ENCODE results near the gene AOAH.
"Not testable (repeated sequence)": the region's sequence is repeated elsewhere in the genome, so short reads cannot be mapped to it uniquely, and the experiment has no call there.

The AOAH gene

DNA sequence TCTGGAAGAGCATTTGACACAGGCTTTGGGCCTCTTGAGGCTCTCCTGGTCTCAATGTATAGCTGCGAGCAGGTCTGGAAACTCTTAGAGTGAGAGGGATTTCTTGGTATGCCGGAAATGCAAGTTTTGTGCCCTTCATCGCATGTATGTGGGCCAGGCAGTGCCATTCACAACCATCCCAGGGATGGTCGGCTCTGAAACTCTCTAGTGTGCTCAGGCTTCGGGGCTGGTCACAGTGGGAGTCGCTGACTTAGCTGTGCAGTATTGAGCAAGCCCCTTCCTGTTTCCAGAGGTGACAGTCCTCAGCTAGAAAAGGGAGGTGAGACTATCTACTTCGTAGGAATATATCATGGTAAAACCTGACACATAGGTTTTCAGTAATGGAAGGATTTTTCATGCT, 2.0 kb upstream of the AOAH start:
- Histone ChIP-seq H3K36me3 (no peaks in the 10 kb centered on the region), H3K4me1 (peaks cover 25% of the 10 kb centered on the region), H4K20me1 (no peaks in the 10 kb centered on the region), H3K9me3 (peaks cover 7% of the 10 kb centered on the region; the same call in 1 of the 2 replicates), H3K9ac (no peak overlapping the region), H3K27ac (no peak overlapping the region), H3K4me2 (no peak overlapping the region), H3K4me3 (no peak overlapping the region), H3K27me3 (no peaks in the 10 kb centered on the region)
- TF ChIP-seq Cebpa-rat (IDR thresholded peaks at IDR 0.05), result no peak

GRCh38 chr7:36724996-36725395, 702 bp upstream of the AOAH start:
- H3K27me3 ChIP-seq, result no peaks in the 10 kb centered on the region
- TF ChIP-seq Cebpa-rat (IDR thresholded peaks at IDR 0.05), result no peak
- H4K20me1 ChIP-seq, result no peaks in the 10 kb centered on the region
- peaks cover 25% of the 10 kb centered on the region for H3K4me1 ChIP-seq
- no peak overlapping the region for H3K27ac ChIP-seq
- H3K9ac ChIP-seq, result no peak overlapping the region
- H3K4me2 ChIP-seq, result no peak overlapping the region
- H3K4me3 ChIP-seq, result no peak overlapping the region
- peaks cover 7% of the 10 kb centered on the region; the same call in 1 of the 2 replicates for H3K9me3 ChIP-seq
- H3K36me3 ChIP-seq, result no peaks in the 10 kb centered on the region

- Histone ChIP-seq H3K27ac (no peak overlapping the region), H3K9me3 (no peaks in the 10 kb centered on the region), H3K4me3 (no peak overlapping the region), H3K4me2 (no peak overlapping the region), H3K36me3 (no peaks in the 10 kb centered on the region), H3K9ac (no peak overlapping the region), H3K4me1 (peaks cover 25% of the 10 kb centered on the region), H4K20me1 (no peaks in the 10 kb centered on the region), H3K27me3 (no peaks in the 10 kb centered on the region)
- no peak for TF ChIP-seq Cebpa-rat (IDR thresholded peaks at IDR 0.05)
These were observed 1.0 kb downstream of the AOAH start for GRCh38 chr7:36723291-36723690.

GRCh38 chr7:36719083-36719632, 5.1 kb downstream of the AOAH start:
- TF ChIP-seq Cebpa-rat (IDR thresholded peaks at IDR 0.05), result no peak
- Histone ChIP-seq H3K9me3 (no peaks in the 10 kb centered on the region), H3K4me3 (no peak overlapping the region), H3K4me2 (no peak overlapping the region), H3K36me3 (no peaks in the 10 kb centered on the region), H4K20me1 (no peaks in the 10 kb centered on the region), H3K9ac (no peak overlapping the region), H3K27ac (no peak overlapping the region), H3K4me1 (peaks cover 4% of the 10 kb centered on the region; the same call in 1 of the 2 replicates), H3K27me3 (no peaks in the 10 kb centered on the region)

- H3K4me2 ChIP-seq, result no peak overlapping the region
- no peak for TF ChIP-seq Cebpa-rat (IDR thresholded peaks at IDR 0.05)
- H4K20me1 ChIP-seq, result no peaks in the 10 kb centered on the region
- H3K36me3 ChIP-seq, result no peaks in the 10 kb centered on the region
- H3K9ac ChIP-seq, result no peak overlapping the region
- no peaks in the 10 kb centered on the region for H3K4me1 ChIP-seq
- H3K9me3 ChIP-seq, result no peaks in the 10 kb centered on the region
- no peaks in the 10 kb centered on the region for H3K27me3 ChIP-seq
- H3K27ac ChIP-seq, result no peak overlapping the region
- H3K4me3 ChIP-seq, result no peak overlapping the region
These were observed 6.7 kb downstream of the AOAH start for GRCh38 chr7:36717586-36717985.

GRCh38 chr7:36716802-36717201, 7.5 kb downstream of the AOAH start:
- not testable (repeated sequence) for H3K4me3 ChIP-seq, H3K9me3 ChIP-seq, H3K27ac ChIP-seq, H3K4me1 ChIP-seq, H3K27me3 ChIP-seq, H3K4me2 ChIP-seq, H4K20me1 ChIP-seq, H3K9ac ChIP-seq, H3K36me3 ChIP-seq

DNA sequence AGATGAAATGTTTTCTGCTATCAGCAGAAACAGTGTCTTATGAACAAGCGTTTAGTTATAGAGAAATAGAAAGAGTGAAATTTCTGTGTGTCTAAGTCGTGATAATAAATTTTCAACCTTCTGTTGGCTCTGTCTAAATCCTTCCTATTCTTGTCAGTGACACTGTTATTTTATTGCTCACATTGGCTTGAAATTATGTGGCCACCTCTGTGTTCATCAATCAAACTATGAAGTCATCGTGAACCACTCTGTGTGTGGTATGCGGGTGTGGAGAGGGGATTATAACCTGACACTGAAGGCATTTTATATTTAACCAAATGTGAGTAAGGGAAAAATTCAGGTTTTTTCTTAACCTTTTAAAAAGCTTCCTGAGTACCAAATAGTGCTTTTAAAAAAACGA, 12.3 kb downstream of the AOAH start:
- Histone ChIP-seq H3K27me3 (no peaks in the 10 kb centered on the region), H4K20me1 (no peaks in the 10 kb centered on the region), H3K27ac (no peak overlapping the region), H3K36me3 (no peaks in the 10 kb centered on the region), H3K4me3 (no peak overlapping the region), H3K9me3 (no peaks in the 10 kb centered on the region), H3K4me1 (no peaks in the 10 kb centered on the region), H3K9ac (no peak overlapping the region), H3K4me2 (no peak overlapping the region)
- TF ChIP-seq Cebpa-rat (IDR thresholded peaks at IDR 0.05), result no peak

- Histone ChIP-seq H3K4me3 (no peak overlapping the region), H4K20me1 (no peaks in the 10 kb centered on the region), H3K4me1 (no peaks in the 10 kb centered on the region), H3K27me3 (no peaks in the 10 kb centered on the region), H3K9ac (no peak overlapping the region), H3K9me3 (no peaks in the 10 kb centered on the region), H3K36me3 (no peaks in the 10 kb centered on the region), H3K27ac (no peak overlapping the region), H3K4me2 (no peak overlapping the region)
- no peak for TF ChIP-seq Cebpa-rat (IDR thresholded peaks at IDR 0.05)
These were observed 13.0 kb downstream of the AOAH start for GRCh38 chr7:36711256-36711655.

DNA sequence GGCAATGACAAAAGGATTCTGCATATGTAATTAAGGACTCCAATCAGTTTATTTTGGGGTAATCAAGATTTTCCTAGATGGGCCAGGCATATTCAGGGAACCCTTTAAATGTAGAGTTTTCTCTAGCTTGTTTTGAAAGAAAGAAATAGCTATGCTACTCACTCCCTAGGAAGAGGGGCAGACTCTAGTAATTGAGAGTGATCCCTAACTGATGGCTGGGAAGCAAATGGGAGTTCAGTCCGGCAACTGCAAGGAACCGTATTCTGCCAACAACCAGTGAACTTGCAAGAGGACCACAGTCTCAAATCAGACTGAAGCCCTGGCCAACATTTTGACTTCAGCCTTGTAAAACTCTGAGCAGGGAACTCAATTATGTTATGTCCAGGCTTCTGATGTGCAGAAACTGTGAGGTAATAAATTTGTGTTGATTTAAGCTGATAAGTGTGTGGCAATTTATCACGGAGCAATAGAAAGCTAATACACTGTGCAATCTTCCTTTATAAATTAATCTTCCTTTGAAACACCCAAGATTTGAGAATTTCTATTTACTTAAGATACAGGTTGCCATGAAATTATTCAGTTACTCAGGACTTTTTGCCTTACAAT, 14.0 kb downstream of the AOAH start:
- H3K36me3 ChIP-seq, result no peaks in the 10 kb centered on the region
- TF ChIP-seq Cebpa-rat (IDR thresholded peaks at IDR 0.05), result no peak
- no peak overlapping the region for H3K9ac ChIP-seq
- H4K20me1 ChIP-seq, result no peaks in the 10 kb centered on the region
- no peaks in the 10 kb centered on the region for H3K27me3 ChIP-seq
- H3K4me1 ChIP-seq, result no peaks in the 10 kb centered on the region
- H3K4me3 ChIP-seq, result no peak overlapping the region
- H3K27ac ChIP-seq, result no peak overlapping the region
- H3K9me3 ChIP-seq, result no peaks in the 10 kb centered on the region
- H3K4me2 ChIP-seq, result no peak overlapping the region

DNA sequence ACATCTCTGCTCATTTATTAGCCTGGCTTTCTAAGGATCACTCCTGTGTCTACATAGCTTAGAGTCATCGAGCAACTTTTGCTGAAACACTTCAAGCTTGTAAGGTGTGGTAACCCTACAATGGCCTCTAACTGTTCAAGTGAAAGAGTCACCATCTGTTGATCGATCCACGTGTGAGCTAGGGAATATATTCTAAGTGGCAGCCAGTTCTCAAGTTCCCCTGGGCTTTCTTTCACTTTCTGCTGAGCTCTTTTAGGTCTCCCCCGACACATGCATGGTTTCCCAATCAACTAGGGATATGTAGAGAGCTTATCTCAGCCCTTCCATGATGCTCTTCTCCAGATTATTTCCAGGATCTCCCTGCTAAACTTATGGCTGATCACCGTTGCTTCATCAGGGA, 15.5 kb downstream of the AOAH start:
- Histone ChIP-seq H3K27ac (no peak overlapping the region), H3K4me3 (no peak overlapping the region), H3K4me2 (no peak overlapping the region), H3K4me1 (no peaks in the 10 kb centered on the region), H3K36me3 (no peaks in the 10 kb centered on the region), H3K9me3 (no peaks in the 10 kb centered on the region), H3K9ac (no peak overlapping the region), H4K20me1 (no peaks in the 10 kb centered on the region), H3K27me3 (no peaks in the 10 kb centered on the region)
- no peak for TF ChIP-seq Cebpa-rat (IDR thresholded peaks at IDR 0.05)

DNA sequence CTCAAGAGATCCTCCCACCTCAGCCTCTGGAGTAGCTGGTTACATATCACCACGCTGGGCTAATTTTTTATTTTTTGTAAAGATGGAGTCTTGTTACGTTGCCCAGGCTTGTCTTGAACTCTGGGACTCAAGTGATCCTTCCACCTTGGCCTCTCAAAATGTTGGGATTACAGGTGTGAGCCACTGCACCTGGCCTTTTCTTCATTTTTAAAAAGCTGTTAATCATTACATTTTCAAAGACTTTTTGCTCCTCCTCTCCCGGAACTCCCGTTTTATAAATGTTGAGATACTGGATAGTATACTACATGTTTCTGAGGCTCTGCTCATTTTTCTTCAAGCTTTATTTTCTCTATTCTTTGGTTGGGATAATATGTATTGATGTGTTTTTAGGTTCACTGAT, 16.4 kb downstream of the AOAH start:
- no peak for TF ChIP-seq Cebpa-rat (IDR thresholded peaks at IDR 0.05)
- H3K27ac ChIP-seq, result no peak overlapping the region
- no peaks in the 10 kb centered on the region for H3K4me1 ChIP-seq
- H3K4me3 ChIP-seq, result no peak overlapping the region
- H3K4me2 ChIP-seq, result no peak overlapping the region
- H4K20me1 ChIP-seq, result no peaks in the 10 kb centered on the region
- no peaks in the 10 kb centered on the region for H3K36me3 ChIP-seq
- no peaks in the 10 kb centered on the region for H3K27me3 ChIP-seq
- H3K9ac ChIP-seq, result no peak overlapping the region
- H3K9me3 ChIP-seq, result no peaks in the 10 kb centered on the region

Measured in BLaER1 (cell line).